HG03139 (cell line): Measurements from ENCODE around the gene HTN1.
"Not testable (repeated sequence)": the region's sequence is repeated elsewhere in the genome, so short reads cannot be mapped to it uniquely, and the experiment has no call there.

ENCODE experiments used
- ATAC-seq: cut with Tn5 transposase; IDR thresholded peaks from one replicate; pipeline ENCODE4 v1.9.1; 2021; ENCODE audit not compliant: unreplicated experiment

HTN1 gene

DNA sequence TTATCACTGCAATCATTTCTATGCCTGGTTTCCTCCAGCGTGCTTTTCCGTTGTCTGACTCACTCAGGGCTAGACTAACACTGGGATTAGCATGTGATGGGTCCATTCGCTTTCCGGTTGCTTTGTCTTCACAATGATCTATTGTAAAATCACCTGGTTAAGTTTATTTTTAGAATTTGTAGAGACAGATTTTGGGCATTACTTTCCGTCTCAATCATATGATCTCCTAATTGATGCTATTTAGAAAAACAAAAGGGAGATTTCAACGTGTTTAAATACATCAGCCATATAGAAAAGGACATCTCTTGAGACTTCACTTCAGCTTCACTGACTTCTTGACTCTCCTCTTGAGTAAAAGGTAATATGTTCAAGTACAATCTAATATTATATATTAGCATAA is at the start of gene HTN1:
TSS of gene HTN1 (plus strand) at position 301 of the 400 bp plus-strand sequence. CDS start 2,639 bp downstream, outside the sequence.
- not testable (repeated sequence) for ATAC-seq

DNA sequence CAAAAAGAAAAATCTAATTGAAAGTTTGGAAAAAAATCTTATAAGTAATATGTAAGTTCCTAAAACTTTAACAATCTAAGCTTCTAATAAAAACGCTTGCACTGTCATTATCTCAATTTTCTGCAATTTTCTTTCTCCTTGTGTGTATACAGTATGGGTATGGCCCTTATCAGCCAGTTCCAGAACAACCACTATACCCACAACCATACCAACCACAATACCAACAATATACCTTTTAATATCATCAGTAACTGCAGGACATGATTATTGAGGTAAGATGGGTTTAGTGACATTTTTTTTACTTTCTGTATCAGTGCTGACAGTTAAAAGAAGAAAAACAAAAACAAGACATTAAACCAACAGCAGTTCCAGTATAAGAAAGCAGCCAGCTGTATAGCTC is 49.5 kb upstream of the HTN1 start:
- no peak for ATAC-seq

DNA sequence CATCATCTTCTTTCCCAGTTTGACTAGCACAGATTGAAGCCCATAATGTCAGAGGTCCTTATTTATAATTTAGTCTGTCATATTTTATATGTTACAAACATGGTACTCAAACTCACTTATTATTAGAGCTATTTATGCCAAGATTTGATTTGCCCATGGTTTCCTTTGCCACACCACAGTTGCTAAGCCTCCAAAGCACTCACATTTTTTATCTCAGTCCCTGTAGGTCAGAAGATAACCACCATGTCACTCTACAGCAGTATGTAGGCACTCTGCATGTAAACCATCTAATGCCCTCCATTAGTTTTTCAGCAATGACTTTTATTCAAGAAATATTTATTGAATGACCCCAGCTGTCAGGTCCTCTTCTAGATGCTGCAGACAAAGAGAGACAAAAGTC is 47.7 kb upstream of the HTN1 start:
- ATAC-seq = no peak

DNA sequence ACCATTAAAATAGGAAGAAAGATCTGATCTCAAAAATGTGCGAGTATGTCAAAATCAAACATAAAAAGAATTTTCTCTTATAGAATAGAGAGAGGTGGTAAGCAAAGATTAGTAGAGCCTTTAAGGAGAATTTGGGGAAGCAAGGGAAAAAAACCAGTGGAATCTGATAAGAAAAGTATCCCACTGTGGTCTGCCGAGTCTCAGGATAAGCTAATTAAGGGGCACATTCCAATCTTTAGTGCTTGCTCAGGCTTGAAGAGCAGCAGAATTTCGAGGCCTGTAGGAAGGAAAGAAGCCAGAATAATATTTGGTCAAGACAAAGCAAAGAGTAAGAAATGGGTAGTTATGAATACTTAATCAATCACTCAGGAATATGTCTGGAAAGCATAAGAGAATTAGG is 41.5 kb upstream of the HTN1 start:
- no peak for ATAC-seq

DNA sequence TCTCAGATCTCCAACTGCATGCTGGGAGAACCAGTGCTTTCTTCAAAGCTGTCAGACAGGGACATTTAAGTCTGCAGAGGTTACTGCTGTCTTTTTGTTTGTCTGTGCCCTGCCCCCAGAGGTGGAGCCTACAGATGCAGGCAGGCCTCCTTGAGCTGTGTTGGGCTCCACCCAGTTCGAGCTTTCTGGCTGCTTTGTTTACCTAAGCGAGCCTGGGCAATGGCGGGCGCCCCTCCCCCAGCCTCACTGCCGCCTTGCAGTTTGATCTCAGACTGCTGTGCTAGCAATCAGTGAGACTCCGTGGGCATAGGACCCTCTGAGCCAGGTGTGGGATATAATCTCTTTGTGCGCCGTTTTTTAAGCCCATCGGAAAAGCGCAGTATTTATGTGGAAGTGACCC is 31.2 kb upstream of the HTN1 start:
- ATAC-seq = not testable (repeated sequence)

DNA sequence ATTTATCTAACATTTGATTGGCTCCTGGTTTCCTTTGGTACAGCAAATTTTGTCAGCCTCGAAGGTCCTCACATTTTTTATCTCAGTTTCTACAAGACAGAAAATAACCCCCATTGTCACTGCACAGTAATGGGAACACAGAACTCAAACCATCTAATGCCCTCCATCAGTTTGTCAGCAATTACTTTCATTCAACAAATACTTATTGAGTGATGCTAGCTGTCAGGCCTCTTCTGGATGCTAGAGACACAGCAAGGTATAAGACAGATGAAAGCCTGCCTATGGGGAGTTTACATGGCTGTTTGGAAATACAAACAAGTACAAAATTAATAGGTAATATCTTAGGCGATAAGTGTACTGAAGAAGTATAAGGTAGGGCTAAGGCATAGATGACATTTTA is 27.0 kb upstream of the HTN1 start:
- ATAC-seq = no peak

DNA sequence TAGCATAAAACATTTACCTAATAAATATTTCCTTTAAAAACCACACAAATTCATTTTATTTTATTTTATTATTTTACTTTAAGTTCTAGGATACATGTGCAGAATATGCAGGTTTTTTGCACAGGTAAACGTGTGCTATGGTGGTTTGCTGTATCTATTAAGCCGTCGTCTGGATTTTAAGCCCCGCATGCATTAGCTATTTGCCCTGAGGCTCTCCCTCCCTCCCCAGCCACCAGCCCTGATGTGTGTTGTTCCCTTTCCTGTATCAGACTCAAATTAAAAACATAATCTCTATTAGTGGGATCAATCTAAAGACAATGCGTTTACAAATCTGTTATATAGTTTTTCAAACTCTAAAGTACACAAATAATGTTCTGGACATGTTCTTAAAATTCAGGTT is 23.2 kb upstream of the HTN1 start:
- ATAC-seq = no peak

DNA sequence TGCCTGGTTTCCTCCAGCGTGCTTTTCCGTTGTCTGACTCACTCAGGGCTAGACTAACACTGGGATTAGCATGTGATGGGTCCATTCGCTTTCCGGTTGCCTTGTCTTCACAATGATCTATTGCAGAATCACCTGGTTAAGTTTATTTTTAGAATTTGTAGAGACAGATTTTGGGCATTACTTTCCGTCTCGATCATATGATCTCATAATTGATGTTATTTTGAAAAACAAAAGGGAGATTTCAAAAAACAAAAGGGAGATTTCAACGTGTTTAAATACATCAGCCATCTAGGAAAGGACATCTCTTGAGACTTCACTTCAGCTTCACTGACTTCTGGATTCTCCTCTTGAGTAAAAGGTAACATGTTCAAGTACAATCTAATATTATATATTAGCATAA is 22.1 kb upstream of the HTN1 start, which contains the start of gene HTN3:
TSS of gene HTN3 (plus strand) at position 301 of the 400 bp plus-strand sequence. CDS start 2,282 bp downstream, outside the sequence.
- ATAC-seq = not testable (repeated sequence)

DNA sequence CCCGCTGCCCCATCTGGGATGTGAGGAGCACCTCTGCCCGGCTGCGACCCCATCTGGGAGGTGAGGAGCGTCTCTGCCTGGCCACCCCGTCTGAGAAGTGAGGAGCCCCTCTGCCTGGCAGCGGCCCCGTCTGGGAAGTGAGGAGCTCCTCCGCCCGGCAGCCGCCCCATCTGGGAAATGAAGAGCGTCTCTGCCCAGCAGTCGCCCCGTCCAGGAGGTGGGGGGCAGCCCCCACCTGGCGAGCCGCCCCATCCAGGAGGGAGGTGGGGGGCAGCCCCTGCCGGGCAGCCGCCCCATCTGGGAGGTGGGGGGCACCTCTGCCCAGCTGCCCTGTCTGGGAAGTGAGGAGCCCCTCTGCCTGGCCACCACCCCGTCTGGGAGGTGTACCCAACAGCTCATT is 12.7 kb upstream of the HTN1 start:
- ATAC-seq = not testable (repeated sequence)

DNA sequence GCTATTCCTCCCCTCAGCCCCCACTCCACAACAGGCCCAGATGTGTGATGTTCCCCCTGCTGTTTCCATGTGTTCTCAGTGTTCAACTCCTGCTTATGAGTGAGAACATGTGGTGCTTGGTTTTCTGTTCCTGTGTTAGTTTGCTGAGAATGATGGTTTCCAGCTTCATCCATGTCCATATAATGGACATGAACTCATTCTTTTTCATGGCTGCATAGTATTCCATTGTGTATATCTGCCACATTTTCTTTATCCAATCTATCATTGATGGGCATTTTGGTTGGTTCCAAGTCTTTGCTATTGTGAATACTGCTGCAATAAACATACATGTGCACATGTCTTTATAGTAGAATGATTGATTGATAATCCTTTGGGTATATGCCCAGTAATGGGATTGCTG is 10.3 kb upstream of the HTN1 start:
- not testable (repeated sequence) for ATAC-seq

DNA sequence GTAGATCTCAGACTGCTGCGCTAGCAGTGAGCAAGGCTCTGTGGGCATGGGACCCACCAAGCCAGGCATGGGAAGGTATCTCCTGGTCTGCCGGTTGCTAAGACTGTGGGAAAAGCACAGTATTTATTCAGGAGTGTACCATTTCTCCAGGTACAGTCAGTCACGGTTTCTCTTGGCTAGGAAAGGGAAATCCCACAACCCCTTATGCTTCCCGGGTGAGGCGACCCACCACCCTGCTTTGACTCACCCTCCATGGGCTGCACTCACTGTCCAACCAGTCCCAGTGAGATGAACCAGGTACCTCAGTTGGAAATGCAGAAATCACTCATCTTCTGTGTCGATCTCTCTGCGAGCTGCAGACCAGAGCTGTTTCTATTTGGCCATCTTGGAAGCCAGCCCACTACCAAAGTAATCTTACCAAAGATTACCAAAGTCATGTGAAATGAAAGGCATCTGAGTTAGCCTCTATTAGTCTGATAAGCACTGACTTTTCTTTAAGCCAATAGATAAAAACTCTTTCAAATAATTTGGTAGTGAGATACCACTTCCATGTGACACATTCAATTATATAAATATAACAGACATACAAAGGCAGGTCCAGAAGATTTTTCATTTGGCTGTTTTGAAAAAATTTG is 8.5 kb upstream of the HTN1 start:
- ATAC-seq = no peak

DNA sequence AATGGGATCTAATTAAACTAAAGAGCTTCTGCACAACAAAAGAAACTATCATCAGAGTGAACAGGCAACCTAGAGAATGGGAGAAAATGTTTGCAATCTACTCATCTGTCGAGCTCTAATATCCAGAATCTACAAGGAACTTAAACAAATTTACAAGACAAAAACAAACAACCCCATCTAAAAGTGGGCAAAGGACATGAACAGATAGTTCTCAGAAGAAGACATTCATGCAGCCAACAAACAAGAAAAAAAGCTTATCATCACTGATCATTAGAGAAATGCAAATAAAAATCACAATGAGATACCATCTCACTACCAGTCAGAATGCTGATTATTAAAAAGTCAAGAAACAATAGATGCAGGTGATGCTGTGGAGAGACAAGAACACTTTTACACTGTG is 6.3 kb downstream of the HTN1 start:
- ATAC-seq = not testable (repeated sequence)

DNA sequence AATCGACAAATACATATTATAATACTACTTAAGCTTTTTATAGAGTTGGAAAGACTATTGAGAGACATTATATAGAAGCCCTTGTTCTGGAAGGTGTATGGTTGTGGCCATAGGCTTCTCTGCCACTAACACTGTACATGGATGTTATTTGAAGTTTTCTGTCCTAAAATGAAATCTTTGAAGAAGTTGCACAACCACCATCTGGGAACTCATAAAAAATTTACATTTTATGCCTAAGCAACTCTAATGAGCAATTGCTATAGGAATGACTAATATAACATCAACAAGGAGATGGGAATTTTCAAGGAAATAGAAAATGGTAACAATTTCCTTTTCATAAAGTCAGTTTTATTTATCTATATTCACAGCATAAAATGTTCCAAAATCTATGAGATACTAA is 7.4 kb downstream of the HTN1 start:
- ATAC-seq = no peak

DNA sequence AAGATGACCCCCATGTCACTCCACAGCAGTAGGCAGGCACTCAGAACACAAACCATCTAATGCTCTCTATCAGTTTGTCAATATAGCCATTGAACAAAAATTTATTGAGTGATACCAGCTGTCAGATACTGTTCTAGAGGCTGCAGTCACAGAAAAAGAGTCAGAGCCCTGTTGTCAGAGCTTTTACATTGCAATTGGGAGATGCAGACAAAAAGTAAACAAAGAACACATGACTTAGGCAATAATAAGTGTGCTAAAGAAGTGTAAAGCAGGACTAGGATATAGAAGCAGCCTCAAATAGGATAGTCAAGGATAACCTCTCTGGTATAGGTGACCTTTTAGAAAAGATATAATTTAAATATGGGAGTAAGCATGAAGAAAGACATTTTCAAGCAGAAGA is 8.9 kb downstream of the HTN1 start:
- no peak for ATAC-seq

DNA sequence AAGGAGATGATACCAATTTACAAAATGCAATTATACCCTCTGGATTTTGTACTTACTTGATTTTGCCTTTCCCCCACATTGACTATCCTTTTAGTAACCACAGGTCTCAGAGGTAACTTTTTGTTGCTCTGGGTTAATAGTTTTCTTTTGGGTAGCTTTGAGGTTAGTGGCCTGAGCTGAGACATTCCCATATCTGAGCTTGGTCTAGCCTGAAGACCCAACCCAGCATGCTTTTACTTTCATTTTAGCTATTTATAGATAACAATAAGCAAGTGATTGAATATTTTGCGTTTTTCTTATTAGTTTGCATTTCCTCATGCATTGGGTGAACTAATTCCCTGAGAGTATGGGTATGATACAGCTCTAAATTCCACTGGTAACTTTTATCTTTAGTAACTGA is 11.8 kb downstream of the HTN1 start:
- peak; percentile 94 for ATAC-seq

DNA sequence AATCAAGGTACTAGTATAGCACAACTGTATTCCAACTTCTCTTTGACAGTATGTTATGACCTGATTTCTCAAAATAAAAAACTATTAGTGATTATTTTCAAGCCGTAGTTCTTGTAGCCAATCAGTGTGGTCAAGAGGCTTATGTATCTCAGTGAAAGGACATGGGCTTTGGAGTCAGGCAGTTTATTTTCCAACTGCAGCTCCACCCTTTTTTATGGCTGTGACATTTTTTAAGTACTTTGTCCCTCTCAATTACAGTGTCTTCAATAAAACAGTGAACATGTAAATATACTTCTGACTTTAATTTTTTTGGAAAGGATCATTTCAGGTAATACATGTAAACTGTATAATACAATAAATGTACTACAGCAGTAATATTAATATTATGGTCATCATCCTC is 30.0 kb downstream of the HTN1 start:
- ATAC-seq = no peak

DNA sequence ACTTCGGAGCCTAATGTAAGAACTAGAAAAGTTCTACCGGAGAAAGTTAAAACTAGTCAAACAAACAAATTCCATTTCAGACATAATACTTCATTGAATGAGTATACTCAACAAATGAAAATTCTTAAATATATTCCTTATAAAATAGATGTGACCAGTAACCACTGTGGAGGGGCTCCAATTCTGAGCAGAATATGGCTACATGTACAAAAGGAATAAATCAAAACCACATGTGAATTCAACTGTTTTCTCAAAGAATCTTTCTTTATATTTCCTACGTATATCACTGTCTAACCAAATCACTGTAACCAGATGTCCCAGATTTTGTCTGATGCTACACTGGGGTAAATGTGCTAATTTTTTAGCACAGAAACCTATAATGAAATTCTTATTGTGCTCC is 49.0 kb downstream of the HTN1 start:
- ATAC-seq = no peak
